ENCODE data around the gene CHN1.

The CHN1 gene

DNA sequence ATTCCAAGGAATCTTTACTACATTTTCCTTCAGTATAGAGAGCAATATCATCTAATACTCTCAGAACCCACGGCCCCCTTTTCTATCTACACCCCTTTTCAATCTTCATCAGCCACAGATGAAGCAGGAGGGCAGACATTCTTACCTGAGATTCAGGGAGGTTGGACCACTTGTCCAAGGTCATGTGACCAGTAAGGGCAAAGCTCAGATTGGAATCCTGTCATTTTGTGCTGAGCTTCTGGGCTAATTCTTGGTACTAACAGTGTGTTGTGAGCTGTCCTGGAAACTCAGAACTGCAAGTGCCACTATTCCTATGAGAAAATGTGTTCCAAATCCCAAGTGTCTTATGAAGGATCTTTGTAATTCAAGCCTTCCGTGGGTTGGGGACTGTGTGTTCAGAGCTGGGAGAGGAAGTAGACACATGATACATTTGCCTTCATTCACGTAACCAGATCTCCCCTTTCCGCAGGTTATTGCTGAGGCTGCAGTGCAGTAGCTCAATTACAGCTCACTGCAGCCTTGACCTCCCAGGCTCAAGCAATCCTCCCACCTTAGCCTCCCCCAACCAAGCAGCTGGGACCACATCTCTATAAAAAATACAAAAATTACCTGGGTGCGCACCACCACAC lies 244.2 kb downstream of the CHN1 start:
- DNase-seq: no peak

DNA sequence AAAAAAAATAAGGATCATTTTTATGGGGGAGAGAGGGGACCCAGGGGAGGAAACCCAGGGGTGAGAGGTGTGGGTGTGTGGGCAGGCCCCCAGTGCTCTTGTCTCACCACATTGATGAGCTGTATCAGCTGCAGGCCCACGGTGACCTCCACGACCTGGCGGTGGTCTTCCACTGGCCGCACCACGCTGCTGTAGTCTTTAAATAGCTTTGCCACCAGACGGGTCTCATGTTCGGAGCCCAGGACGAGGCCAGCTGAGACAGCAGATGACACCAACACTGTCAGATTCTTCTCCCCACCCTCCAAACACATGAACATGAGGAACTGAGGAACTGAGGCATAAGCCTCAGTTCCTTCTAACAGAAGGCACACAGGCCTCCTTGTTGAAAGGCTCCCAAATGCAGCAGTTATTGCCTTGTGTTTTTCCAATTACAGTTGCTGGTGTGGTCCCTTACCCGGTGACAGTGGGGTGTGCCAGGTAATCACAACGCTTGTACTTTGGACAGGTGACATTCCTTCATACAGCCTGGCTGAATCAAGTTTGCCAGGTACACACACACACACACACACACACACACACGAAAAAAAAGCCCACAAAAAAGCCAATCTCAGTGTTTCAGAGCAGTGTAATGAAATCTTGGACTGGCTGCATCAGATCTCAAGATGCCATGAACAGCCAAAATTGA lies 245.7 kb downstream of the CHN1 start:
- no peak for DNase-seq

DNA sequence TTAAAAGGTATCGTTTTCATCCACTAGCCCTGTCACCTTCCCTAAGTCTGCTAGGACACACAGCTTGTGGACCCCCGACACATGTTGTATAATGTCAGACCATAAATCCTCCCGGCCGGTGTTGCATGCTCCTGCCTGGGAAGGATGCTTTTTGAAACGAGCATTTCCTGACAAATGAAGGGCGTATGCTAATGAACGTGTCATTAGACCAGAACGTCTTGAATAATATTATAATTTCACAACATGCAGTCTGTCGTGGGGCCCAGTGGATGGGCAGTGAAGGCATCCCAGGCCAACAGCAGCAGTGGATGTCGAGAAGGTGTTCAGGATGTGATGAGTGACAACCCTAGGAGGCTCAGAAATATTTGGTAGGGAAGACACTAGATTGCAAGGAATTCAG lies 248.4 kb downstream of the CHN1 start:
- no peak for DNase-seq

DNA sequence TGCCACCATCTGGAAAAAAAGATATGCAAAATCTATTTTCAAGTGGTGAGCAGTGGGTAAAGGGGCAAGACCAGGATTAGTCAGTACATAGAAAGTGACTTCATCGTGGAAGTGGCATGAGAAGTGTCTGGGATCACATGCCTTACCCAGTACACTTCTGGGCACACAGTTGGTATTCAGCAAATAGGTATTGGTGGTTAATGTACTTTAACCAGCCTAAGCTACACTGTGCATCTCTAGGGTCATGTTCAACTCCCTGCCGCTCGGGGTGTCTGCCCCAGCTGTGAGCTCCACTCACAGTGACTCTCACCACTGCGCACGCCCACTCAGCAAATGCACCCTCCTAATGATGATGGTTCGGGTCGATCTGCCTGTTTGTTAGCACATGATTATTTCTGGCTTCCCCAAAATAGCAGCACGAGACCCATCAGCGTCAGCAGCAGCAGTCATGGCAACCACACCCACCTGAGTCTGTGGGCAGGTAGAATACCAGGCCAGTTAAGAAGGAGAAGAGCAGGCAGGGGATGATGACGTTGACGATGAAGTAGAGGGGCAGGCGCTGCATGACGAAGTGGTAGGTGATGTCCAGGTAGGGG lies 252.0 kb downstream of the CHN1 start:
- DNase-seq: peak; percentile 74

DNA sequence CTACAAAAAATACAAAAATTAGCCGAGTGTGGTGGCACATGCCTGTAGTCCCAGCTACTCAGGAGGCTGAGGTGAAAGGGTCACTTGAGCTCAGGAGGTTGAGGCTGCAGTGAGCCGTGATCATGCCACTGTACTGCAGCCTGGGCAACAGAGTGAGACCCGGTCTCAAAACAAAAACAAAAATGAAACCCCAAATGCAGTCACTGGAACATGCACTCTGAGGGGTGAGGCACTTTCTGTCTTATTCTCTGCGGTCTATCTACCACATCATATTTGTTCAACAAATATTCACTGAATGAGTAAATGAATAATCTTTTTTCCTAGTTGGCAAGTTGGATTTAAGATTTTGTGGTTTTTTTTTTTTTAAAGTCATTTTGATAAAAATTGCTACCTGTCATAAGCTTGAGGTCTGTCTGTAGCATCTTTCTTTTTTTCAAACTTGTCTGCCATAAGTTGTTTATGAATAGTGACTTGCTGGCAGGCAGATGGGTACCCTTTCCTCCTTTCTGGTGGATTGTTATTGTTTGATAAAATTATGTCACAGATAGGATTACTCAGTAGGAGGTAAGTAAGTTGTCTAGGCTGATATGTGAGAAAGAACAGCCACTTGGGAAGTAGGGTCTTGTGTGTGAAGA lies 252.7 kb downstream of the CHN1 start:
- DNase-seq: peak; percentile 73

DNA sequence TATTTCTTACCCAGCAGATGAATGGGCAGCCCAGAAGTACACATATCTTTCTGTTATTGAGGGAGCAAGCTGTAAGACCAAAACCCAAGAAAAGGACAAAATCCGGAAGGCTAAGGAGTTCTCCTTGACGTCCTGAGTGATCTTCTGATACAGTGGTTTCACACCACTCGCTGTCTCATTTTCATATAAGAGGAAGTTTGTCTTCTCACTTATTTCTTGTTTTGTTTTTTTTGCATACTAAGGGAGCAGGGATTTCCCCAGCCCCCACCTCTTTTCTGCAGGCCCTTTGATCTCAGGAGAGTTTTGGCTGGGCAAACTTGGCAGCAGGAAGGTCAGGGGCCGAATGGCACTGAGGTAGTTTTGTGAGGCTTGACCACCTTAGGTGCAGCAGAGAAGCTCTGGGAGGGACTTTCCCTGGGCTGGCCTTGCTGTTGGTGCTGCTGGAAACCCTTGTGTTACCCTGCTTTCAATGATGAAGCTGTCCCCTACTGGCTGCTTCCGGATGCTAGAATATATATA lies 254.2 kb downstream of the CHN1 start:
- peak; percentile 66 for DNase-seq

DNA sequence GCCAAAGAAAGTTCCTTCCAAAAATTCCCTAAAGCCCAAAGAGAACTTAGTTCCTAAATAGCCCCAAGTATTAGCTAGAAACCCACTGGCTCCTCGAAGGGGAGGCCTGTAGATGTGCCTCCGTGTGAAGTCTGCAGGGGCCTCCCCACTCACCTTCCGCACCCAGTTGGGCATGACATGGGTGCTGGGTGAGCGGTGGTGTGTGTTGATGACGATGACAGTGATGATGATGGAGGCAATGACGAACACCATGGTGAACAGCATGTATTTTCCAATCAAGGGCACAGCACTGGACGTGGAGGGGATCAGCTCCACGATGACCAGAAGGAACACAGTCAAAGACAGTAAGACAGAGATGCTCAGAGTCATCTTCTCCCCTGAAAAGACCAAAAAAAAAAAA lies 255.4 kb downstream of the CHN1 start:
- no peak for DNase-seq

DNA sequence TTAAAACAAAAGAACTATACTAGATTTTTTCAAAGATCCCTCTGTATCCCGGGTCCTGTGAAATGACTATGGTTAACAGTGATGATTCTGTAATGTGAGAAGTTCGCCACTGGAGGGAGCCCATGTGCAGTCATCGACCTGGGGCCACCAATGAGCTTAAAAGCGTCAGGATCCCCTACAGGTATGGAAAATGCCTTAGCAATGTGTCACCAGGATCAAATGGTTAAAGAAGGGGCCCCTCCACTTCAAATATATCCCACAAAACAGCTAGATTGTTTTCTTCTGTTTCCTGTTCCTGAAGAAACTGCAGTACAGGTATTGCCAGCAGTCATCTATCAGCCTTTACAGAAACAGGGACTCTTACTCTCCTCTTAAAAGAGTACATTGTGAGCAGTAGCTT lies 256.2 kb downstream of the CHN1 start:
- DNase-seq: peak; percentile 69

All from central memory CD4-positive, alpha-beta T cell (primary cell).